Sigmoid colon (tissue), 4 donors: Measurements from ENCODE around the gene OR5A2.

Source experiments
- EP300 ChIP-seq, 4 donors: sonication (generic); formaldehyde crosslinking; IDR thresholded peaks; one replicate each; pipeline ENCODE4 v1.6.1; 2017; ENCODE audit warnings: antibody characterized with exemption in 4 of 4
- POLR2A ChIP-seq, 2 donors: fragments of 450-650 bp; IDR thresholded peaks; one replicate each; pipeline ENCODE4 v1.6.1; 2016; ENCODE audit warnings: antibody characterized with exemption in 2 of 2, mild to moderate bottlenecking in 2 of 2, moderate library complexity in 2 of 2
- POLR2AphosphoS5 ChIP-seq, 4 donors: sonication (generic); formaldehyde crosslinking; IDR thresholded peaks; one replicate each; pipeline ENCODE4 v1.6.1; 2017; ENCODE audit warnings: antibody characterized with exemption in 4 of 4
- TF ChIP-seq, protein P1 (sequence below), 4 experiments: fragments of 450-650 bp in 3 of 4; fragments of 200-600 bp in 1 of 4; IDR thresholded peaks; one replicate each; pipeline ENCODE4 v1.5.1; 2016 to 2019; ENCODE audit warnings: antibody characterized with exemption in 4 of 4, mild to moderate bottlenecking in 3 of 4, moderate library complexity in 2 of 4

- no peak for TF ChIP-seq POLR2A (IDR thresholded peaks at IDR 0.05)
- TF ChIP-seq POLR2AphosphoS5 (IDR thresholded peaks at IDR 0.05): no peak
- TF ChIP-seq, protein P1, sequence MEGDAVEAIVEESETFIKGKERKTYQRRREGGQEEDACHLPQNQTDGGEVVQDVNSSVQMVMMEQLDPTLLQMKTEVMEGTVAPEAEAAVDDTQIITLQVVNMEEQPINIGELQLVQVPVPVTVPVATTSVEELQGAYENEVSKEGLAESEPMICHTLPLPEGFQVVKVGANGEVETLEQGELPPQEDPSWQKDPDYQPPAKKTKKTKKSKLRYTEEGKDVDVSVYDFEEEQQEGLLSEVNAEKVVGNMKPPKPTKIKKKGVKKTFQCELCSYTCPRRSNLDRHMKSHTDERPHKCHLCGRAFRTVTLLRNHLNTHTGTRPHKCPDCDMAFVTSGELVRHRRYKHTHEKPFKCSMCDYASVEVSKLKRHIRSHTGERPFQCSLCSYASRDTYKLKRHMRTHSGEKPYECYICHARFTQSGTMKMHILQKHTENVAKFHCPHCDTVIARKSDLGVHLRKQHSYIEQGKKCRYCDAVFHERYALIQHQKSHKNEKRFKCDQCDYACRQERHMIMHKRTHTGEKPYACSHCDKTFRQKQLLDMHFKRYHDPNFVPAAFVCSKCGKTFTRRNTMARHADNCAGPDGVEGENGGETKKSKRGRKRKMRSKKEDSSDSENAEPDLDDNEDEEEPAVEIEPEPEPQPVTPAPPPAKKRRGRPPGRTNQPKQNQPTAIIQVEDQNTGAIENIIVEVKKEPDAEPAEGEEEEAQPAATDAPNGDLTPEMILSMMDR (IDR thresholded peaks at IDR 0.05): no peak
- TF ChIP-seq EP300 (IDR thresholded peaks at IDR 0.05): no peak
Measured at GRCh38 chr11:59437770-59438169, 11.6 kb upstream of the OR5A2 start.
